OCI-LY3 (cell line): Measurements from ENCODE around the gene NPTN.

Experiments used
- H2AFZ ChIP-seq: fragments of 200-600, 300-600 bp; shearing (Covaris generic); 2 replicates; pipeline ENCODE4 v1.6.0; 2014; ENCODE audit warnings: antibody characterized with exemption, low read depth, low read length
- H3K27ac ChIP-seq: fragments of 200-600, 300-600 bp; sonication (generic); 2 replicates; pipeline ENCODE4 v1.5.1; 2014; ENCODE audit warnings: mild to moderate bottlenecking, low read length, moderate library complexity, mixed read lengths
- H3K27me3 ChIP-seq: fragments of 200-600, 300-600 bp; sonication (generic); 2 replicates; pipeline ENCODE4 v1.6.1; 2014; ENCODE audit warnings: low read depth, low read length, mixed read lengths
- H3K36me3 ChIP-seq: fragments of 200-600, 300-600 bp; sonication (generic); replicated peaks from 2 replicates; pipeline ENCODE3; 2014; ENCODE audit warnings: low read depth, low read length, mixed read lengths
- H3K4me1 ChIP-seq: fragments of 300-600, 200-600 bp; sonication (generic); 2 replicates; pipeline ENCODE4 v1.6.1; 2014; ENCODE audit warnings: low read length, mixed read lengths
- H3K4me2 ChIP-seq: fragments of 200-600, 300-600 bp; sonication (generic); 2 replicates; pipeline ENCODE4 v1.6.1; 2014; ENCODE audit warnings: low read length, mixed read lengths
- H3K4me3 ChIP-seq: fragments of 300-600, 200-600 bp; sonication (generic); 2 replicates; pipeline ENCODE4 v1.5.1; 2014; ENCODE audit warnings: antibody characterized with exemption, mild to moderate bottlenecking, low read length, moderate library complexity
- H3K79me2 ChIP-seq: fragments of 300-600, 200-600 bp; shearing (Covaris generic); 2 replicates; pipeline ENCODE4 v1.6.1; 2014; ENCODE audit warnings: mild to moderate bottlenecking, low read length, mixed read lengths
- H3K9ac ChIP-seq: fragments of 300-600, 200-600 bp; shearing (Covaris generic); 2 replicates; pipeline ENCODE4 v1.6.0; 2014; ENCODE audit warnings: mild to moderate bottlenecking, low read length, moderate library complexity
- H3K9me3 ChIP-seq: fragments of 200-600, 300-600 bp; shearing (Covaris generic); 2 replicates; pipeline ENCODE4 v1.6.1; 2014; ENCODE audit warnings: low read length, mixed read lengths; ENCODE audit not compliant: insufficient read depth
- H4K20me1 ChIP-seq: fragments of 200-600, 300-600 bp; sonication (generic); 2 replicates; pipeline ENCODE4 v1.6.1; 2016; ENCODE audit warnings: low read length, mixed read lengths; ENCODE audit not compliant: insufficient read depth
- CTCF ChIP-seq: fragments of 200-600, 300-600 bp; sonication (generic); IDR thresholded peaks from 2 replicates; pipeline ENCODE4 v1.5.1; 2014; ENCODE audit warnings: antibody characterized with exemption, low read length, low read depth
- EZH2phosphoT487 ChIP-seq: fragments of 200-600 bp; shearing (Covaris generic); IDR thresholded peaks from 2 replicates; pipeline ENCODE4 v1.6.1; 2018; ENCODE audit warnings: antibody characterized with exemption, mixed run types, low read depth

NPTN gene

GRCh38 chr15:73518180-73518862 is 114.9 kb downstream of the NPTN start:
- Histone ChIP-seq H4K20me1 (no peaks in the 10 kb centered on the region), H3K36me3 (no peaks in the 10 kb centered on the region), H3K27me3 (no peaks in the 10 kb centered on the region), H3K9me3 (no peaks in the 10 kb centered on the region), H3K27ac (no peak overlapping the region), H3K4me1 (no peaks in the 10 kb centered on the region), H3K4me2 (no peak overlapping the region), H3K79me2 (no peaks in the 10 kb centered on the region), H3K4me3 (no peak overlapping the region), H3K9ac (no peak overlapping the region), H2AFZ (no peak overlapping the region)
- TF ChIP-seq EZH2phosphoT487: no peak
- TF ChIP-seq CTCF: no peak

GRCh38 chr15:73517566-73517965 is 115.6 kb downstream of the NPTN start:
- H3K36me3 ChIP-seq: no peaks in the 10 kb centered on the region
- H2AFZ ChIP-seq: no peak overlapping the region
- no peaks in the 10 kb centered on the region for H4K20me1 ChIP-seq
- H3K4me1 ChIP-seq: no peaks in the 10 kb centered on the region
- H3K4me2 ChIP-seq: no peak overlapping the region
- H3K27me3 ChIP-seq: no peaks in the 10 kb centered on the region
- H3K4me3 ChIP-seq: no peak overlapping the region
- no peak overlapping the region for H3K9ac ChIP-seq
- TF ChIP-seq EZH2phosphoT487 (no peak), CTCF (no peak)
- H3K27ac ChIP-seq: no peak overlapping the region
- no peaks in the 10 kb centered on the region for H3K9me3 ChIP-seq
- no peaks in the 10 kb centered on the region for H3K79me2 ChIP-seq

DNA sequence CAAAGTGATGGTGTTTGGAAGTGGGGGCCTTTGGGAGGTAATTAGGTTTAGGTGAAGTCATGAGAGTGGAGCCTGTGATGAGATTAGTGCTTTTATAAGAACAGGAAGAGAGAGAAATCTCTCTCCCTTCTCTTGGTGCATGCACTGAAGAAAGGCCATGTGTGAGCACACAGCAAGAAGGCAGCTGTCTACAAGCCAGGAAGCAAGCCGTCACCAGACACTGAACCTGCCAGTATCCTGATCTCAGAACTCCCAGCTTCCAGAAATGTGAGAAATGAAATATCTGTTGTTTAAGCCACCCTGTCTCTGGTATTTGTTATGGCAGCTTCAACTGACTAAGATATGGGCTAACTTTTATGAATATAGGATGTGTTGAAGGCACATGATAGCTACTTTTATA is 117.7 kb downstream of the NPTN start:
- no peaks in the 10 kb centered on the region for H4K20me1 ChIP-seq
- no peaks in the 10 kb centered on the region for H3K4me1 ChIP-seq
- H3K9me3 ChIP-seq: no peaks in the 10 kb centered on the region
- no peak overlapping the region for H3K4me2 ChIP-seq
- no peak overlapping the region for H3K9ac ChIP-seq
- H2AFZ ChIP-seq: no peak overlapping the region
- H3K36me3 ChIP-seq: no peaks in the 10 kb centered on the region
- TF ChIP-seq CTCF (no peak), EZH2phosphoT487 (no peak)
- H3K27ac ChIP-seq: no peak overlapping the region
- no peaks in the 10 kb centered on the region for H3K79me2 ChIP-seq
- no peak overlapping the region for H3K4me3 ChIP-seq
- no peaks in the 10 kb centered on the region for H3K27me3 ChIP-seq
